Skin of body (tissue), 2 donors: ENCODE data around the gene PDE7B. TPM values are rescaled to one million over a fixed set of nuclear protein-coding genes. Genes with fewer than 3 reads are reported as not detected.

ENCODE experiments used
- DNase-seq: peaks from one replicate; lab custom pipeline; 2025; lab: John Stamatoyannopoulos, UW
- total RNA-seq: library from RNA; depleted of rRNA; stranded (reverse); fragments of >200 nt; gene quantifications from one replicate; pipeline ENCODE4 v1.2.3, GENCODE V29; 2014

The PDE7B gene
- total RNA-seq, 1 donor from 2014 or later = 5.1 TPM

DNA sequence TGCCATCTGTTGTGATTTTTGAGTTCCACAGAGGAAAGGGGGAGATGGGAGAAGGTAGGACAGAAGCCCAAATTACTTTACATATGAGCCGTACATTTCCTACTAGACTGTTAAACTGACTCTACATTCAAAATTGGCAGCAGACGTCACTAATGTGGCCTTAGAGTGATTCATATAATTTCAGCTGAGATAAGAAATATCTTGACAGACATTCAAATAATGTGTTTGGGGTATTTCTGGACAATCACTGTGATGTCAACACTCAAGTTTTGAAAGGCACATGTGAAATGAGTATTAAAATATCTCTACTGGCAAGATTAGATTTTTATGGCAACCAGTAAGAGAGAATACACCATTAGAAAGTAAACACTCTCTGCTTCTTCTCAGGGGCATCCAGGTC, 294.6 kb downstream of the PDE7B start:
- DNase-seq = no peak

DNA sequence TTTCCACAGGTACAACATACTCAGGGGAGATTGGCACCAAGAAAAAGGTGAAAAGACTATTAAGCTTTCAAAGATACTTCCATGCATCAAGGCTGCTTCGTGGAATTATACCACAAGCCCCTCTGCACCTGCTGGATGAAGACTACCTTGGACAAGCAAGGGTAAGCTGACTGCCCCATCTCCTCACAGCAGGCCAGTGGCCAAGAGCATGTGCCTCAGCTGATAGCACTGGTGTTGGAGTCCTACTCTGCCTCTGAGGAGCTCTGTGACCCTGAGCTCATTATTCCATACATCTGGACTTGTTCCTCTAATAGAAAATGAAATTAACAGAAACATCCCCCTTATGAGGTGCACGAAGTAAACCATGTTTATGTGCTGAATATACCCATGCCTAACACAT, 295.8 kb downstream of the PDE7B start:
- DNase-seq = no peak

DNA sequence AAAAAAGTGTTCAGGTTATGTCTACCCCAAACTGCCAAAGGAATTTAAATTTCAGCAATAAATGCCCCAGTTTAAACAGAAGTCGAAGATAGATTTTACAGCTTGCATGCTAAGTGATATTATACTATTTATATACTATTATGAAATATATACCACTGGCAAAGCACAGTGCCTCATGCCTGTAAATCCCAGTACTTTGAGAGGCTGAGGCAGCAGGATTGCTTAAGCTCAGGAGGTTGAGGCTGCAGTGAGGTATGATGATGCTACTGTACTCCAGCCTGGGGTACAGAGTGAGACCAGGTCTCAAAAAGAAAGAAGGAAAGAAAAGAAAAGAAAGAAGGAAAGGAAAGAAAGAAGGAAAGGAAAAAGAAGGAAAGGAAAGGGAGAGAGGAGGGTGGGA, 296.6 kb downstream of the PDE7B start:
- DNase-seq = no peak

DNA sequence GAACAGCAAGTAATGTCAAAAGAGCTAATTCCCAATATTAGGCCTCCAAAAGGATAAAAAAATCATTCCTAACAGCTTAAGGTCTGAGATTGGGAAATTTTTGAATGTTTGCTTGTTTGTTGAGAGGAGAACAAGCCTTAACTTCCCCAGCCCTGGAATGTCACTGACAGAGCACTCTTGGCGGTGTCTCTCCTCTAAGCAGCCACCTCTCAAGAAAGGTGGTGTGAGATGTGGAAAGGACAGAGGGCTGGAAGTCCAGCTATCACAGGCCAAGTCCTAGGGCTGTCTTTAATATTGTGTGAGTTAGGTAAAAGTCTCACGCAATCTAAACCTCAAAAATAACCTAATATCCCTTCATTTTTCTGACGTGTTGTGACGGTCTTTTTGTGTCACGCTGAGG, 297.0 kb downstream of the PDE7B start:
- DNase-seq = no peak

DNA sequence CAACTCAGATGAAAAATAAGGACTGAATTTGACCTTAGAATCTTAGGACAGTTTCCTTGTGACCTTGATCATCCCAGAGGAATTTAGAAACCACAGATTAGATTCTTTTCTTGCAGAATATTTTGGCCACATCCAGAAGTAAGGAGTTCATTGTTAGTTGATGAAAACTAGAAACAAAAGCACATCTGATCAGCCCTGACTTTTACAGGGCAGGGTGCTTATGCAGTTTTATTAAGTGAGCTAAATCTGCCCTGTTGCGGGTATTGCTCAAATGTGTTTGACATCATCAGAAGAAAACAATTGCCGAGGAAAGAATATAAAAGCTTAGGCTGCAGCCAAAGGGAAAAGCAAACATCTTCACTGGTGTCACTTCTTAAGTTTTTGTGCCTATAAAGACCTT, 297.8 kb downstream of the PDE7B start:
- no peak for DNase-seq

DNA sequence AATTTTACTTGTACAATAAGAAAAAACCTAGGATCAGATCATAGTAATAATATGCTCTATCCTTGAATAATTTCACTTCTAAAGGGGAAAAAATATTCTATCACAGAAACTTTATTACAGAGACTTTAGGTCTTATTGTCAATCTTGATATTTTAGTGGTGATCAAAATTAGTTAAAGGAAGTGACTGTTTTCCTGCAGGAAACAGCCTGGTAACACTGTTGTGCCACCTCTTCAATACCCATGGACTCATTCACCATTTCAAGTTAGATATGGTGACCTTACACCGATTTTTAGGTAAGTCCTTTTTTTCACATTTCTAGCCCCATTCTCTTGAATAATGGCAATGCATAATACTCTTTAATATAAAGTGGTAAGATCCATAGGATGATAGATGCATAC, 299.5 kb downstream of the PDE7B start:
- no peak for DNase-seq

DNA sequence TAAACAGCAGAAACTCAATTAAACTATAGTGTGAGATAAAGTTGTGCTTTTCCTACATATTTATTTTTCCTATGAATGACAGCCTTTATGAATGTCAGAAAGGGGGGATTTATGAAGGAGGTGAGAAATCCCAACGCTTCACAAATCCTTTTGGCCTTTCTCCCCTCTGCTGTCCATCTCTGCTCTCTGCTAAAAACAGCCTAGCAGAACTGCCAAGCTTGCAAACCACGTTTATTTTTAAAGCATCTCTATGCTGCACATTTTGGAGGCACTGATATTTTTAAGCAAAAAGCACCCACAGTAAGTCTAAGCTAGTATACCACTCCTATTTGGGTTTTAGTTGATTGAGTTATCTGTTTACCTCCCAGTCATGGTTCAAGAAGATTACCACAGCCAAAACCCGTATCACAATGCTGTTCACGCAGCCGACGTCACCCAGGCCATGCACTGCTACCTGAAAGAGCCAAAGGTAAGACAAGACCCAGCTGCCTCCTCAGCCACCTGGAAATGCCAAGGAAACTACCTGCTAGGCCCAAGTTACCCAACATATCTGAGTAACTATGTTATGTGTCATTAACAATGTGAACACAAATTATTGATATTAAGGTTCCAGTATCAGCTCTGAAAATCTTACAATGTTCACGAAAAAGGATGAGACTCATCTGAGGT, 302.3 kb downstream of the PDE7B start:
- DNase-seq = no peak

DNA sequence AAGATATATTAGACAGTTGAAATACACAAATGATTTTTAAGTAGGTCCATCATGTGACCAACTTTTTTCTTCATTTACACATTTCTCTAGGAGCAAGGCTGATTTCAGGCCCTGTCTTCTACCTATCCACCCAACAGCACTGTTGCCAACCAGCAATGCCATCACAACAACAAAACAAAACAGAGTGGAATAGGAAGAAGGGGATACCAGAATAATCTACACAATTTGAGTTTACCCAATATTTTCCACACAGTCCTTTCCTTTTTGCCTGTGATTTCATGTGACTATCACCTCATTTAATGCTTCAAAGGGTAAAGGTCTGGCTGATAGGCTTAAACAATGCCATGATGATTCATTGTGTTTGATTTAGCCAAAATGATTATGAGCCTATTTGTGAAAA, 303.7 kb downstream of the PDE7B start:
- DNase-seq = no peak

DNA sequence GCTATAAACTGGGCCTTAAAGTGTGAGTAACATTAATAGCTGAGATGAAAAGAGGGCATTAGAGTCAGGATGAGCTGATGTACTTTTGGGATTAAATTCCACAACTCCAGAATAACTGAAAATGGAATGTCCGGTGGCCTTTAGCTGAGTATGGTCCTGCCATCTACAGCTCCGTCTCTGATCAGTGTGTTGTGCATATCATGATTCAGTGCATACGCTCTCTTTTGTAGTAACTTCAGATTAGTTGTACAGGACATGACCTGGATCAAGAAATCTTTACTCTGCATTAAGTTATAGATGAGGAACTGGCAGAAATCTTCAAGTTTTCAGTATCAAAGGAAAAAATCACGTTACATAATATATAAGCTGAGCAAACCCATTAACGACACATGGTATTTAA, 306.2 kb downstream of the PDE7B start:
- DNase-seq = no peak

DNA sequence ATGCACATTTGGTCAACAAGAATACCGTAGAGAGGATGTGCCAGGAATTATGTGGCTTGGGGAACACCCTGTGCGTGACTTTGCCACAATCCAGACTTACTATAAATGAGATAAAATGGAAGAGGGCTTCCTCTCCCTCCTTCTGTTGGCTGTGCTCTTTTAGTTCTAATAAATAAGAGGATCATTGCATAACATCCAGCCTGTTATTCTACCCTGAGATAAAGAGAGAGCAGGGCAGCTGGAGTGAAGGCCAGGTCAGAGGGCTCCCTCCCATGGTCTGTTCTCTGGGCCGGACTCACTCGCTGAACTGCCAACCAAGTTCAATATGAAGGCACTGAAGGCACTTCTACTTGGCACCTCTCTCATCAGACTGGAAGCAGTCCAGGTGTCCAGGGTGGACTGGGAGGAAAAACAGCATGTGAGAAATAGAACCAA, 306.9 kb downstream of the PDE7B start:
- DNase-seq = no peak

DNA sequence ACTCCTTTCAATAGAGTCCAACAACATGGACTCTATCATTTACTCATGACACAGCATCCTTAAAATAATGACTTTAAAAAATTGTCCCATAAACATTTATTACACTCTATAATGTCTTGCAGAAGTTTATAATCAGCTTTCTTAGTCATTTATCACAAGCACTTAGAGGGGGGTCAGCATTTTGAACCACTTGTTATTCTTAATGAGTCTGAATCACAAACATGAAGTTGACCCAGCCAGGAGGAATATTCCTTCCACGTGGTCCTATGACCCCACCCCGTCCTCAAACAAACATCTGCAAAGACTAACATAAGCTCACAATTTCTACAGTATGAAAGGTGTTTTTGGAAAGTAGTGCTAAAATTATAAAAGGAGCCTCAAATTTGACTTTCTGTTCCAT, 307.5 kb downstream of the PDE7B start:
- DNase-seq = no peak

DNA sequence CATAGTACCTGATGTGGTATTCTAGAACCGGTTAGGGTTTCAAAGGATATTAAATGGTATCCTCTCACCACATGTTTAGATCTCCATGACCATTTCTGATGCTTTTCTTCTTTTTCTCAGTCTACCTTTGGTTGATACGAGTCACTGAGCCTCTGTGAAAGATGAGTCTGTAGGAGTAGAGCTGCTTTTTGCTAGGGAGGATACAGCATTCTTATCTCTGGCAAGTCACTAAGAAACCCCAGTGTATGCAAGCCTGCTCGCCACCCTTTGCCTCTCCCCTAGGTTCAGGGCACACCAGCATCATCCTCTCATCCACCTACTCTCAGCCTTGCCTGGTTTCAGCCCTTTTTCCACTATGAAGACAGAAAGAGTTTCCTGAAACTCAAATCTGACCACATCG, 308.7 kb downstream of the PDE7B start:
- no peak for DNase-seq

DNA sequence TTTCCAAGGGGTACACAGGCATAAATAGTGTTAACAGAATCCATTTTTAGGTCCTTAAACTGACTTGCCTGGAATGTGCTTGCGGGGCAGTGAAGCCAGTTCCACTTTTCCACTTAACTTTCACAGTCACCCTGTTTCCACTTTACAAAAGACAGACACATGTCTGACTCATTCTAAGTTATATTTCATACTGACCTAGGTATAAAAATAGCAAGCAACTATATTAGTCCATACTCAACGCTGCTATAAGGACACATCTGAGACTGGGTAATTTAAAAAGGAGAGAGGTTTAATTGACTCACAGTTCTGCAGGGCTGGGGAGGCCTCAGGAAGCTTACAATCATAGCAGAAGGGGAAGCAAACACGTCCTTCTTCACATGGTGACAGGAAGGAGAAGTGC, 310.4 kb downstream of the PDE7B start:
- no peak for DNase-seq

DNA sequence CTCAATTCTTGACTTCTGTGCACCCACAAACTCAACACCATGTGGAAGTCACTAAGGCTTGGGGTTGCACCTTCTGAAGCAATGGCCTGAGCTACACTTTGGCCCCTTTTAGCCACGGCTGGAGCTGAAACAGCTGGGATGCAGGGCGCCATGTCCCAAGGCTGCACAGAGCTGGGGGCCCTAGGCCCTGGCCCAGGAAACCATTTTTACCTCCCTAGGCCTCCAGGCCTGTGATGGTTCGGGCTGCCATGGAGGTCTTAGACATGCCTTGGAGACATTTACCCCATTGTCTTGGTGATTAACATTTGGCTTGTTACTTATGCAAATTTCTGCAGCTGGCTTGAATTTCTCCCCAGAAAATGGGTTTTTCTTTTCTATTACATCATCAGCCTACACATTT, 311.8 kb downstream of the PDE7B start:
- no peak for DNase-seq

DNA sequence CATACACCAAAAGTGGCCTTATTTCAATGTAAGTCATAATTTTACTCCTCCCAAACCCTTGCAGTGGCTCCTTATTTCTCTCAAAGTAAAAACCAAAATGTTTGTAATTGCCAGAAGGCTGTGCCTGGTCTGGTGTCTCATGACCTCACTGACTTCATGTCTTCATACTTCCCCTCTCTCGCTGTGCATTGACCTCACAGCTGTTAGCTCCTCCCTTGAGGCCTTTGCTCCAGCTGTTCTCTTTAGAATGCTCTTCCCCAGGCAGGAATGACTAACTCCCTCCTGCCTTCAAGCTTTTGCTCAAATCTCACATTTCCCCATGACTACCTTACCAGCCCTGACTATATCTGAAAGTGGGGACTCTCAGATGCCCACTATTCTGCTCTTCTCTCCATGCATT, 315.3 kb downstream of the PDE7B start:
- no peak for DNase-seq

DNA sequence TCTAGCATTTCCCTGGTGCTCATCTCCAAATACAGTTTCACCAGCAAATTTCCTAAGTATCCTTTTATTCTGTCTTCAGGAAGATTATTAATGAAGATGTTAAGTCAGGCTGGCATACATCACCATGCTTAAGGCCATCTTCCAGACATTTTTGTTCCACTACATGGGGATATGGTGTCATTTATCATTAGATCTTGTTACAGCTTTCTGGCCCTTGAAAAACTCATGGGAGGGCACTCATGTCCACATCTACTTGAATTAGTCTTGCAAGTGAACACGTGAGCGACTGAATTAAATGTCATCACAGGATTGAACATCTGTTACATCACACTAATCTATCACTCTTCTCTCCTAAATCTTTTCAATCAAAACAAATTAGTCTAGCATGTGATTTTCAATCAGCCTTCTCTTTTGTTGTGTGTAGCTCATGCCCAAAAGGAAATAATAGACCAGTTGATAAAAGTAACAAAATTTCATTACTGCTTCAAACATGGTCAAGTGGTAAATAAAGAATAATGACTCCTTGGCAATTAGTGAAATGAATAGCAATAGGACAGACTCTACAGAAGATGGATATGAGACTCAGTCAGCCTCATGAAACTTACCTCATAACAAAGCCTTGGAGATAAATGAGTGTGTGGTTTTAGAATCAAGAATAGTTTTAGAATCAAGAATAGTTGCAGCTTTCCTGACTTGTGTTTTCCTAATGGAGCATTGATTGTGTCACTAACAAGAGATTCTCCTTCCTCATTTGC, 318.1 kb downstream of the PDE7B start:
- no peak for DNase-seq

DNA sequence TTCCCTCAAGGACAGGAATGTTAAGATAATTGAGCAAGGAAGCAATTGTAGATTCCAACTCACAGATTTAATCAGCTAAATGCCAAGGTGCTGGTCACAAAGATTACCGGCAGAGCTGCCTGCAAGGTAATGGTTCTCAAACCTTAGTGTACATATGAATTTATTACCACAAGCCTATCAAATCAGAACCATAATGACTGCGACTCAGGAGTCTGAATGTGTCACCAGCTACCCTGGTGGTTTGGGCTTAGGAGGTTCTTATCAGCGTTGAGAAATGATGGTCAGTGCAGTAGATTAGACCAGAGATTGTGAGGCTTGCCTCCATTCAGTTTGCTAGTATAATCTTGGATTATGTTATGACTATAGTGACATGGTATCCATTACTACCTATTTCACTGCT, 319.7 kb downstream of the PDE7B start:
- DNase-seq = no peak

DNA sequence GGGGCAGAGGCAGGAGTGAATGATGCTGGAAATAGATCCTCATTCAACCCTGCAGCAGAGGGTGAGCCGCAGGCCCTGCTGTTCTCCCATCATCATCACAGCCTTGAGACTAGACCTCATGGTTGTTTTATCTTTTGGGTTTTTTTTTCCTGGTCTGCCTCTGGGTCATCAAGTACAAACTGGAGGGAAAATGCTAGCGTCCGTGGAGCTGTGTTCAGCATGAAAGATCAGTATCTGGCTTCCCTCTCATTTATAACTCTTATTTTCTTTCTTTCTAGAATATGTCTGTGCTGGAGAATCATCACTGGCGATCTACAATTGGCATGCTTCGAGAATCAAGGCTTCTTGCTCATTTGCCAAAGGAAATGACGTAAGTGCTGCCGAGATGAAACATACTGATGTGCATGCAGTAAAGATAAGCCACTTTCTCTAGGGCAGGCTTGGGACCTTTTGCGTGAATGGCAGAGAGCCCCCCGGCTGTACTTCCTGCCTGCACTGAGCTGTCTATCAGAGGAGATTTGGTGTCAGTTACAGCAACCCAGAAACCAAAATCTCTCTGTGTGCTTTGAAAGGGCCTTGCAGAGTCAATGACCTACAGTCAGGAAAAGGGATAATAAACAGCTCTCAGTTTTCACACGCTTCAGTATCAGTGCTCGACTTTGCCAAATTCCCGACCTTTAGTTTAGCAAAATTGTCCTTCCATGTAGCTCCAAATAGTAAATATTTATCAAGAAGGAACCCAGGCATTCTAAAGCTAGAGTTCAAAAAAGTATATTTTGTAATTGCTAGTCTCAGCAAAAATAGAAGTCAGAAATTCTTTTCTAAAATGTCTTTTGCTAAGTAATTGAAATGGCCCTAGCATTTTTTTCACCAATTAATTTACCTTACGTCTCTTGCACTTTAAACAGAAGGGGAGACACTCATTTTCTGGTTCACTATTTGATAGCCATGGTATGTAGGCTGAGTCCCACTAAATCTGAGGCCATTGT, 322.3 kb downstream of the PDE7B start:
- DNase-seq = no peak

DNA sequence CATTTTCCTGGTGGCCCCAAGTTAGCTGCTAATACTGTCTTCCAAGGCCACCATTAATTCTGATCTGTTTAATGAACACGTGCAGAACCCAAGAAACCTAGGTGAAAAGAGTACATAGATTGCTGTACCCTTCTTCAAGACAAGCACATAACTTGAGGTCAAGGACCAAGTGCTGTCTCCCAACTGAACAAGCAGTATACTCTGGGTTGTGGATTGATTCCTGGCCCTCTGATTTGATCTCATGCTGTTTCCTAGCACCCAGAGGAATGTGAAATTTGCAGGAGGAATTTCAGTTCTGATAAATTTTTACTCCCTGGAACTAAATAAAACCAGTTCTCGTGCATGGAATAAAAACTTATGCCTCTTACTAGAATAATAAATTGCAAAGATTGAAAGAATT, 323.0 kb downstream of the PDE7B start:
- DNase-seq = no peak

DNA sequence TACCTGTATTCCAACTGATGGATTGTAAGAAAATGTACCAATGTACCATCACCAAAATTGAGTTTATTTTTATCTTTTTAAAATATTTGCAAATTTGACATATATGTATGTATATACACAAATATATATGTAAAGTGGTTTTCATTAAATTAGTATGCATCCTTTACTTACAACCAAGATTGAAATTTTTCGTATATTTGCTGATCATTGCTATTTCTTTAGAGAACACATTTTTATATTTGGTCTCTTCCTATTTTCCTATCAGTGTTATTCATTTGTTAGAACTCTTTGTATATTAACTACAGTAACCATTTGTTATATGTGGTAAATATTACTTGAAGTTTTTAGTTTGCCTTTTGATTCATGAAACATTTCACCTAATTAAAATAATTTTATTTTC, 324.4 kb downstream of the PDE7B start:
- no peak for DNase-seq

DNA sequence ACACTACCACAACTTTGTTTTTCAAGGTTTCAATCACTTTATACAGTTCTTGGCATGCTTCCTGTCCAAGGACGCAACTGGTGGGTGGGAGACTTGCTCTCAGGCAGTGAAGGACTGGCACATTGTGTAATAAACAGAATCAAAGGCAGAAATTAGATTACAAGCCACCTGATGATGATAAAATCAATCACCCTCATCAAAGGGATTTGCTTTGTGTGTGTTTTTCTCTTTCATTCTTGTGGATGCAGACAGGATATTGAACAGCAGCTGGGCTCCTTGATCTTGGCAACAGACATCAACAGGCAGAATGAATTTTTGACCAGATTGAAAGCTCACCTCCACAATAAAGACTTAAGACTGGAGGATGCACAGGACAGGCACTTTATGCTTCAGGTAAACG, 327.2 kb downstream of the PDE7B start:
- DNase-seq = no peak
